Hepatocyte (in vitro differentiated cells): ENCODE results near the gene NPIPA5.
"Not testable (repeated sequence)": the region's sequence is repeated elsewhere in the genome, so short reads cannot be mapped to it uniquely, and the experiment has no call there.

ENCODE experiments used
- EZH2 ChIP-seq: fragments of 200-600 bp; sonication (generic); IDR thresholded peaks from 2 replicates; pipeline ENCODE4 v1.6.1; 2016; ENCODE audit warnings: antibody characterized with exemption, mild to moderate bottlenecking, borderline replicate concordance
- EZH2phosphoT487 ChIP-seq: fragments of 200-600 bp; sonication (generic); IDR thresholded peaks from one replicate; pipeline ENCODE4 v1.6.1; 2018; ENCODE audit warnings: antibody characterized with exemption, mild to moderate bottlenecking, low read depth, moderate library complexity; ENCODE audit not compliant: unreplicated experiment, severe bottlenecking
- TF ChIP-seq, protein P1 (sequence below): fragments of 200-600 bp; sonication (generic); IDR thresholded peaks from 2 replicates; pipeline ENCODE4 v1.5.1; 2016; ENCODE audit warnings: antibody characterized with exemption, mild to moderate bottlenecking; ENCODE audit not compliant: poor library complexity

DNA sequence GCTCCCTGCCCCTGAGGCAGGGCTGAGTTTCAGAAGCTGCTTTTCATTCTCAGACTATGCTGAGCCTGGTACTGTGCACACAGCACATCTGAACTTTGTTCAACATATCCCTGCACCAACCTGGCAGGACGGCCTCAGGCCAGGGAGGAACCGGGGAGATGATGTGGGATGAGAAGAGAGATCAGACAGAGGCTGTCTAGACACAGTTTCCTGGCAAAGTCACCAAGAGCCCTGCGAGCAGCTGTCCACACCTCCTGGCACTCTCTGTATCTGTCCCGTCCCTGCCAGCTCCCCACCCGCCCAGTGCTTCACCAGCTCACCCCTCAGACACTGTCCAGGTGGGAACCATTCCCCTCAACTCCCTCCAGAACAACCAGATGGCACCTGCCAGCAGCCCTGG, 39.1 kb downstream of the NPIPA5 start:
- TF ChIP-seq, protein P1, sequence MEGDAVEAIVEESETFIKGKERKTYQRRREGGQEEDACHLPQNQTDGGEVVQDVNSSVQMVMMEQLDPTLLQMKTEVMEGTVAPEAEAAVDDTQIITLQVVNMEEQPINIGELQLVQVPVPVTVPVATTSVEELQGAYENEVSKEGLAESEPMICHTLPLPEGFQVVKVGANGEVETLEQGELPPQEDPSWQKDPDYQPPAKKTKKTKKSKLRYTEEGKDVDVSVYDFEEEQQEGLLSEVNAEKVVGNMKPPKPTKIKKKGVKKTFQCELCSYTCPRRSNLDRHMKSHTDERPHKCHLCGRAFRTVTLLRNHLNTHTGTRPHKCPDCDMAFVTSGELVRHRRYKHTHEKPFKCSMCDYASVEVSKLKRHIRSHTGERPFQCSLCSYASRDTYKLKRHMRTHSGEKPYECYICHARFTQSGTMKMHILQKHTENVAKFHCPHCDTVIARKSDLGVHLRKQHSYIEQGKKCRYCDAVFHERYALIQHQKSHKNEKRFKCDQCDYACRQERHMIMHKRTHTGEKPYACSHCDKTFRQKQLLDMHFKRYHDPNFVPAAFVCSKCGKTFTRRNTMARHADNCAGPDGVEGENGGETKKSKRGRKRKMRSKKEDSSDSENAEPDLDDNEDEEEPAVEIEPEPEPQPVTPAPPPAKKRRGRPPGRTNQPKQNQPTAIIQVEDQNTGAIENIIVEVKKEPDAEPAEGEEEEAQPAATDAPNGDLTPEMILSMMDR: not testable (repeated sequence)
- TF ChIP-seq EZH2phosphoT487, EZH2: not testable (repeated sequence)
